HG03095 (cell line): Measurements from ENCODE around the gene ADARB2.

Experiments
- ATAC-seq: cut with Tn5 transposase; IDR thresholded peaks from one replicate; pipeline ENCODE4 v1.9.1; 2021; ENCODE audit warnings: moderate library complexity; ENCODE audit not compliant: unreplicated experiment

Gene ADARB2

DNA sequence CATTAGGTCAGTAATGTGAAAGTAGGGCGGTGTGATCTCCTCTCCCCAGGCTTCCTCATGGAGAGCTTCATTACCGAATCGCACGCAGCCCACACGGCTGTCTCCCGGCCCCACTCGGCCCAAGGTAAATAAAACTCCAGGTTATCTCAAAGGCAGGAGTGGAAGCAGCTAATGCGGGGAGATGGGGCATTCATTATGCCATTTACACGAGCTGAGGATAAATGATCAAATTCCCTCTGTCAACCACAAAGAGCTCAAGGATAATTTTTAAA, 93.5 kb downstream of the ADARB2 start:
- ATAC-seq: no peak

DNA sequence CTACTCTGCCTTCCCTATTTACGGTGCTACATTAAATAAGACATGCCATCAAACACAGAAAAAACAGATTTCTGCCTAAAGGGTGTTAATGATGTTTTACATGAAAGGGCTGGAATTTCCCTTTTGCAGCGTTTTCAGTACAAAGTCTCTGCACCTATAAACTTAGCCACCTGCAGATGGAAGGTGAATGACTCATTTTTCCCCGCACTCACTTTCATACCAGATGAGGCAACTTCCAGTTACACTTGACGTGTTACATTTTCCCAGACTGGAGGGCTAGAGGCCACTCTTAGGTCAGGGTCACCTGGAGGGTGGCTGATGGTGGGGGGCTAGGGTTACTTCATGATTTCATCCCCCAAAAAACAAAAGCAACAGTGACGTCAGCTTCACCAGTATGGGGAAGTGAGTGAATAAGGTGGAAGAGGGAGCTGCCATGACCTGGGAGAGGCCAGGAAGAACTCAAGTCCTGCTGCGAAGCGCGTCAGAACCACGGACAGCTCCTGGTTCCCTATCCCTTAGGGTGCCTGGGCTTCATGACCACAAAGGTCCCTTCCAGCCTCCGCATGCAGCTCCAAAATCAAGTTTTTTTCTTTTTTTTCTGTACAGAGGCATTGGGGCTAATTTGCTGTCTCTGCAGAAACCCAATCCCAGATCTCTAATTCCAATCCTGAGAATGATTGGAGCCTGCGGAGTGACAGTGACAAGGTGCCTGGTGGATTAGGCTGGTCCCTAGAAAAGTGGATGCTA, 94.0 kb downstream of the ADARB2 start:
- peak; percentile 55 for ATAC-seq

DNA sequence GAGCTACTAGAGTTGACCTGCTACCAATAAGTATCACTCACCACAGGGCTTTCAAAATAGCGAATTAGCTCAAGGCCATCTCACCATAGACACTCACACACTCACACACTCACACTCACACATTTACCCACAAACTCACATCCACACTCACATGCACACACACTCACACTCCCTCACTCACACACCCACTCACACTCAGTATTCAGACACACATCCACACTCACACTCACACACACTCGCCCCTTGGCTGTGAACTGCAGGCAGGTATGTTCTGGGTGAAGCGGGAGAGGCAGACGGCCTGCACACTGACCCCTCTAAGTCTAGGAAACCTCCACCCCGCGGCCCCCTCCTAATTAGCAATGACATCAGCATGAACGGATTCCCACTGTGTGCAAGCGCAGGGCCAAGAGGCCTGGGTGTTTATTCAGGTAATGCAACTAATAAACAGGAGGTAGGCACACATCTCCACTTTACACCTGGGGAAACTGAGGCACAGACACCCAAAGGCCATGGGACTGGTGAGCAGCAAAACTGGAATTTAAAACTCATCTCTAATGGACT, 94.6 kb downstream of the ADARB2 start:
- ATAC-seq: no peak

DNA sequence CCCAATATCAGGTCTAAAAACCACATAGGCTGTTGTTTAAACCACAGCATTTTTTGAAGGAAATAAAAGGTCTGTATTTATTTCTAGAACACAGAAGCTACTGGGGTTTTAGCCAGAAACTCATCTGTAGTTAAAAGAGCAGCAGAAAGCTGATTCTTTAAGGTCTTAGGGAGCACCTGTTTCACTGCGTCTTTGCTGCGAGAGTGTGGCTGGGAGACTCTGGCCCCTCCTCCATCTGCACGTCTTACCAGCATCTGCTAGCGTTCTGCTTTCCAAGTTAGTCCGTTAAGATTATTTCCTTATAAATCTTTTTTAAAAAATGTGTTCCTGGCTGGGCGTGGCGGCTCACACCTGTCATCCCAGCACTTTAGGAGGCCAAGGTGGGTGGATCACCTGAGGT, 95.9 kb downstream of the ADARB2 start:
- no peak for ATAC-seq

DNA sequence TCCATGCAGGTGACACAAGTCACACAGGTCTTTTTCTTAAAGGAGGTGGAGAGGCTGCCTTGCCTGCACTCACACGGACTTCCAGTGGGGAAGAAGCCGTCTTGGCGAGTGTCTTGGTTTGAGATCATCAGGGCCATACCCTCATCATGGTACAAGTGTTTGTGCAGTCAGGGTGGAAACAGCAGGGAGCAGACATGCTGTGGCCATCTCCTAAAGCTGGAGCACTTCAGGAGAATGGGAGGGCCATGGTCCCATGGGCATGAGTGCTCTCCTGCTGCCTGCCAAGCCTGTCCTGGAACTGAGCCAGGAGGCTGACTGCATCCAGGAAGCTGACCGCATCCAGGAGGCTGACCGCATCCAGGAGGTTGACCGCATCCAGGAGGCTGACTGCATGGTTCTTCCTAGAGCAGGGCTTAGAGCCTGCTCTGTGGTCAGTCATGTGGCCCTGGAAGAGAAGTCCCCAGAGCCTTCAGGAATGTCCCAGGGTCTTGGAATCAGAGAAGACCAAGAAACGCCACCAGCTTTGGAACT, 98.4 kb downstream of the ADARB2 start:
- no peak for ATAC-seq

GRCh38 chr10:1635340-1635739, 102.0 kb downstream of the ADARB2 start:
- no peak for ATAC-seq

DNA sequence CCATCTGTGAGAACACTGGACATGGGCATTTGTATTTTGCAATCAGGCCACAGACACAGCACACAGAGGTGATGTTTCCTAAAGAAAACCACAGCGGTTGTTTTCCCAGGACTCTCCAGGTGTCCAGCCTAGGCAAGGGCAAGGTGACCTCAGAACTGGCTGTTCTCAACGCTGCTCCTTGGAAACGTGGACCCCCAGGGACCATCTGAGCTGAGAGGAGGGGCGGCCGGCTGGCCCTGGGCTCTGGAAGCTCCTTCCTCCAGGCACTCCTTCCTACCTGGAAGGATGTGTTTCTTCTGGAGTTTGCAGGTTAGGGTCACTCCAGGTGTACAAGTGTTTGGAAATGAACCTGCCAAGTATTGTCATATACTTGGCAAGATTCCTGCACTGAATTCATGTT, 103.1 kb downstream of the ADARB2 start:
- no peak for ATAC-seq

DNA sequence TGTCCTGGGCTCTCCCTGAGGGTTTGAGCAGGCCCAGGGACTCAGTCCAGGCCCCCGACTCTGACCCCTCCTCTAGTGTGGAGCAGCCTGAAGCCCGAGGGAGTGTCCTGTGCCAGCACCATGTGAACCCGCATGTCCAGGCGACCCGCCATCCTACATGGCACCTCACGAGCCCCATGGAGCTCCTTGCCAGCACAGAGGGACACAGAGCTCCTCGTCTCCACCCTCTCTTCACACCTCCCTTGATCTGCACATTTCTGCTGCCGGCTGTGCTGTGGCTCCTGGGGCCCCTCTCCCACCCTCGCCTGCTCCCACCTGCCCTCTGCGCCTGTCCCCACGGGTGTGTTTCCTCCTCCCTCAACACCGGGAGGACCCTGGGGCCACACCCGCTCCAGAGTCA, 103.5 kb downstream of the ADARB2 start:
- no peak for ATAC-seq

GRCh38 chr10:1632596-1632995, 104.7 kb downstream of the ADARB2 start:
- no peak for ATAC-seq

GRCh38 chr10:1632141-1632540, 105.2 kb downstream of the ADARB2 start:
- ATAC-seq: no peak

DNA sequence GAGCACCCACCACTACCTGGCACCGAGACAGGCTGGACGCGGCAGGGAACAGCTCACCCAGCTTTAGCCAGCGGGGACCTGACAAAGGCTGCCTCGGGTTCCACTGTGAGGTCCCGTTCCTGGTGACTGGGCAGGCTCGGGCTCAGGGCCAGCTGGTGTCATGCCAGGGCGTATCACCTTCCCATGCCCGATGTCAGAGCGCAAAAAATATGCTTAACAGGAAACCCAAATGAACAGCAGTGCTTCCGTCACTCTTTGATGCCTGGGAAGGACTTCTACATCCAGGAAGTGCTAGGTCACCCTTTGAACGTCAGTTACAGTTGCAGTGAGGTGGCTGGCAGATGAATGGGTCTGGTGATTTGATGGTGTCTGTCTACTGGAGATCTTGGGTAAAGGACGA, 106.0 kb downstream of the ADARB2 start:
- no peak for ATAC-seq

DNA sequence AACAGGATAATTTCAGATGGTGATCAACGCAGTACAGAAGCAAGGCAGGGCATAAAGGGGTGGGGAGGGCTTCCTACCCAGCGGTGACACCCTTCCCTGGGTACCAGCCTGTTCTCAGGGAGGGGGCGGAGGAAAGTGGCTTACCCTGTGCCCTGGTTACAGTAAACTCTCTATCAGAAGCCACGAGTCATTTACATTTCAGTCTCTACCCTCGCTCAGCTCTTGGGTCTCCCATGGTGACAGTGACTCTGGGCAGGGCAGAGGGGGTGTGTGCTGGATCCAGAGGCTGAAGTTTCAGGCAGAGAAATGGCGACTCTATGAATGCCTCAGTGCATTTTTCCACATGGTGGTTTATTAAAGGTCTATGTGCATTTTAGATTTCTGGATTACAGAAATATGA, 107.0 kb downstream of the ADARB2 start:
- ATAC-seq: no peak

GRCh38 chr10:1629326-1630198, 107.8 kb downstream of the ADARB2 start:
- ATAC-seq: no peak

GRCh38 chr10:1628757-1629156, 108.6 kb downstream of the ADARB2 start:
- no peak for ATAC-seq

DNA sequence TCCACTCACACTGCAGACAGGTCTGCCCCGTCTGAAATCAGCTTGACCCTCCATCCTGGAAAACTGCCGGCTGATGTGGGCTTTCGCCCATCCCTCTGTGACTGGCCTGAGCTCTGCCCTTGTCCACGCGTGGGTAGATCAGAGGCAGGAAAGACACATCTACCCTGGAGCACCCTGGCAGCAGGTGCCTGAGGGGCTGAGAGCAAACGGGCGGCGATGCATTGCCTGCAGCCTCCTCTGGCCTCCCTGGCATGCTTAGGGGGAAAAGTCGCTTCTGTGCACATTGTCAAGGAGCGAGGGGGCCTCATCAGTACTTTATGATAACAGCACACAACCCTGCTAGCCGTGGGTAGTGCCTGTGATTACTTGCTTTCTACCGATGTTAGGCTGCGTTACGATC, 109.4 kb downstream of the ADARB2 start:
- ATAC-seq: no peak

DNA sequence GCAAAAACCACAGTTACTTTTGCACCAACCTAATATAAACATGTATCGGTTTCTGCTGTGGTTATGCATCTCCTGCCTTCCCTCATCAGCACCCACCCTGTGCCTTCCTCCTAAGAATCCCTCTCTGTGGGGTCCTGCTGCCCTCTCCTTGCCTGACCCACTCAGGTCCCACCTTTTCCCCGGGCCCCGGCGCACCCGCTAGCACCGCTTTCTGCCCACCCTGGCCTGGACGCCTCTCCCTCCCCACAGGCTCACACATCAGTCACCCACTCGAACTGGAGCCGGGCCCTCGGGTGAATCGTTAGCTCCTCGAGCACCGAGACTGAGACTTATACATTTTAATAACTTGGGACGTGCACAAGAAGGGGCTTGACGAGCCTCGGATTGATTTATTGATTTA, 110.5 kb downstream of the ADARB2 start:
- ATAC-seq: no peak

DNA sequence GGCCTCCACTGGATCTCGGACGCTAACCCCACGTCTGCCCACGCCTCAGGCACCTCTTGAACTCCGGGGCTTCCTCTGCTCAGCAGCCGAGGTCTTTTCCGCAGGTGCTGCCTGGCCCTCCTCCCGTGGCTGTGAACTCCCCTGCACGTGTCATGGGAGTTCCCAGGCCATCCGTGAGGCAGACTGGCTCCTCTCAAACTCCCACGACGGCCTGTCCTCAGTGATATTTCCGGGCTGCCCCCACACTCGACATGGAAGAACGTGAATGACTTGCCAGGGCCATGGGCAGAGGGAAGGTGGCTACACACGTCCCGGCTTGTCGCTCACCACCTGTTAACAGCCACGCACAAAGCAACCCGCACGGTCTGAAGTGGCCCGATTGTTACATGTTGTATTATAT, 110.9 kb downstream of the ADARB2 start:
- no peak for ATAC-seq

DNA sequence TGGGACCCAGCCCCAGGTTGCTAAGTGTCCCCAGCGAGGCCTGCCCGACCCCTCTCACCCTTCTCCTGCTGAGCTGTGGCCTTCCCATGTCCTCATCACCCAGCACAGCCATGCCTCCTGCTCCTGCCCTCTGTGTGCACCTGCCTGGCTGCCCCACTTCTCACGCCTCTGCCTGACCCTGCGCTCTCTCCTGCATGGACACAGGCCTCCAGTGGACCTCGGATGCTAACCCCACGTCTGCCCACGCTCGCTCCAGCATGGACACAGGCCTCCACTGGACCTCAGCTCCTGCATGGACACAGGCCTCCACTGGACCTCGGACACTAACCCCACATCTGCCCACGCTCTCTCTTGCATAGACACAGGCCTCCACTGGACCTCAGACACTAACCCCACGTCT, 111.6 kb downstream of the ADARB2 start:
- ATAC-seq: no peak

GRCh38 chr10:1625079-1625478, 112.2 kb downstream of the ADARB2 start:
- no peak for ATAC-seq

GRCh38 chr10:1624240-1624639, 113.1 kb downstream of the ADARB2 start:
- no peak for ATAC-seq

- no peak for ATAC-seq
Measured at GRCh38 chr10:1620803-1621202, 116.5 kb downstream of the ADARB2 start.
